ENCODE measurements around the gene ABLIM1.

Gene ABLIM1

DNA sequence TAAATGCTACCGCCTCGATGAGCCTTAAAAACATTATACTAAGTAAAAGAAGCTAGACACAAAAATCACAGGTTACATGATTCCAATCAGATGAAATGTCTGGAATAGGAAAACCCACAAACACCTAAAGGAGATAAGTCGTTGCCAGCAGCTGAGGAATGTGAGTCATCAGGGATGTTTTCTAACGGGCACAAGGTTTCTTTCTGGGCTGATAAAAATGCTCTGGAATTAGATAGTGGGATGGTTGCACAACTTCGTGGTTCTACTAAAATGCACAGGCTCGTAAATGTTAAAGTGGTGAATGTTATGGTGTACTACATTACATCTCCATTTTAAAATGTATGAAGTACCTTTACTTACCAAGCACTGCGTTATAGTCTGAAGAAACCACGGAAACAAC is 9.7 kb downstream of the ABLIM1 start:
- DNase-seq (ENCODE audit: low read depth in 2 of 2) = peak; percentile 69 to 75

DNA sequence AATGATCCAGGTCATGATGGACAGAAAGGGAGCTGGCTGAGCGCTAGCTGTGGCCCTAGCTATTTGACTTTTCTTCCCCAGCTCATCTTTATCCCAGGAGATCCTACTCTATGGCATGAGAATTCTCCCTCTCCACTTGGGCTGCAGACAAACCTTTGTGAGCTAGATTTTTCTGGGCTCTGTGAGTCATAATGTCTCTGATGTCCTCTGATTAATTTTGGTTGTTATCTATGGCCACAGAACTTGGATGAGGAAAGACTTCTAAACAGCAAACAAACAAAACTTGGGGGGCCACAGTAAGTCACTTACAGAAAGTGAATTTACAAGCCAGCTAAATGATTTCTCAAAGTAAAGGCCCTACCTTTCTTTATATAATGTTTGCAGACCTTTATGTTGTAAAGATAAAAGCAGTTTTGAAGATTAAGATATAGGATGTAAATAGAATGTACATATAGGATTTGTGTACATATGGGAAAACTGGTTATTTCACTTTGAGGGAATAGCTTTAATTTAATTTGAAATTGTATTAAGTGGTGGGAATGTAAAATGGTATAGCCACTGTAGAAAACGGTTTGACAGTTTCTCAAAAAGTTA is 10.4 kb downstream of the ABLIM1 start:
- DNase-seq (ENCODE audit: low read depth in 2 of 2) = no peak

GRCh38 chr10:114646426-114646825 is 11.6 kb downstream of the ABLIM1 start:
- DNase-seq (ENCODE audit: low read depth in 2 of 2) = no peak

GRCh38 chr10:114645706-114646105 is 12.4 kb downstream of the ABLIM1 start:
- DNase-seq (ENCODE audit: low read depth in 2 of 2) = no peak

- DNase-seq (ENCODE audit: low read depth in 2 of 2) = no peak
These were observed 14.9 kb downstream of the ABLIM1 start for GRCh38 chr10:114643158-114643557.

DNA sequence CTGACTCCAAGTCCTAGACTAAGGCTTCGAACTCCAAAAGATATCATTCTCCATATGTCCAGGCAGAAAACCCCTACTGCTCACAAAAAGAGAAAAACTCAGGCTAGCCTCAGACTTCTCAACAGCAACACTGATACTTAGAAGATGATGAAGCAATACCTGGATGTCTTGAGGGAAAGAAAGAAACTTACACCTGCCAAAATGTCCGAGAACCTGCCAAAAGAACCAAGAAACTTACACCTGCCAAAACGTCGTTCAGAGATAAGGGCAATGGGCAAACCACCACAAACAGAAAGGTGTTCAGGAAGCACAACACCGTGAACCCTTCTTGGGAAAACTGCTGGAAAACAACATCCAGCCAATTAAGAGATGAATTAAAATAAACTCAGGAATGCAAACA is 15.3 kb downstream of the ABLIM1 start:
- no peak for DNase-seq (ENCODE audit: low read depth in 2 of 2)

- DNase-seq (ENCODE audit: low read depth in 2 of 2) = peak; percentile 96 to 97
These were observed 19.1 kb downstream of the ABLIM1 start for GRCh38 chr10:114638821-114639625.

GRCh38 chr10:114635797-114636550 is 22.1 kb downstream of the ABLIM1 start:
- no peak for DNase-seq (ENCODE audit: low read depth in 2 of 2)

GRCh38 chr10:114635101-114635500 is 23.0 kb downstream of the ABLIM1 start:
- DNase-seq (ENCODE audit: low read depth in 2 of 2) = no peak

DNA sequence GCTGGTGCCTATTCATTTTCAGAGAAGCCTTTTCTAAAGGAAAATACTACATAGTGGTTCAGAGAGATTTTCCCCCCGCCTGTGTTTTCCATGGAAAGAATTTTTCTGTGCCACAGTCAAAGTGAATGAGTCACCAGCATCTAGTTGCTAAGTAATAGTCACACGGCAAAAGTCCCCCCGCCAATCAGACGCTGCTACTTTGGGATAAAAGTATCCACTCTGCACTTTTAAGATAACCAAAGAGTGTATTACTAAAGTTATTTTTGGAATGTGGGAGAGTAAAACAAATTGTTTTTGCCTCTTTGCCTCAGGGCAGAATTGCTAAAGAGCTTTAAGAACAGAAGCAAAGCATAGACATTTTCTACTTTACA is 23.5 kb downstream of the ABLIM1 start:
- peak; percentile 72 to 73 for DNase-seq (ENCODE audit: low read depth in 2 of 2)

GRCh38 chr10:114632869-114633715 is 25.0 kb downstream of the ABLIM1 start:
- DNase-seq (ENCODE audit: low read depth in 2 of 2) = peak; percentile 75

DNA sequence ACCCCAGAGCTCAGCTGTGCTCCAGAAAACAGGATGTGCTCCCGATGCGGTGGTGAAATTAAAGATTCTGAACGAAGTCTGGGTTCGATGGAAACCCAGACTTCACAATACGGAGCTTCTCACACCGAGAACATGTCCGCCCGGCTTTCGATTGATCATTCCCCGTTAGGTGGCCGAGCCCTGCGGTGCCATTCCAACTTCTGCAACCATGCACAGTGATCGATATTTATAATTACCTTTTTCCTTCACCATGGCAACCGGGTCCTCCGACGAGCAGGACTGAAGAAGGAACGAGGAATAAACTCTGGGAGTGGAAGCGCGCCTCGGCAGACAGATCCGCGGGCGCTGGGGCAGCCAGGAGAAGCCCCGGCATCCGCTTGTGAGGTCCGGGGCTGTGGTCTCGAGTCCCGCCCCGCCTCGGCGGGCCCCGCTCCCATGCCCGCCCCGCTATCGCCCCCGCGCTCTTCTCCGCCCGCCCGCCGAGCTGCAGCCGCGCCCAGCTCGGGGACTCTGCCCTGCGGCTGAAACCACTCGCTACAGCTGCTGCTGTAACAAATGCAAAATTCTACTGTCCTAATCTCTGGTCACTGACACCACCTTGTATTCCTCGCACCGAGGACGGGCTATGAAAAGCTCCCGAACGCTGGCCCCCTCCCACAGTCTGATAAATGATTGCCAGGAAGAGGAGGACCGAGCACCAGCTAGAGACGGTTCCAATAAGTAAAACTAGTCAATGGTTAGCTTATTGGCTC is 26.2 kb downstream of the ABLIM1 start:
- no peak for DNase-seq (ENCODE audit: low read depth in 2 of 2)

DNA sequence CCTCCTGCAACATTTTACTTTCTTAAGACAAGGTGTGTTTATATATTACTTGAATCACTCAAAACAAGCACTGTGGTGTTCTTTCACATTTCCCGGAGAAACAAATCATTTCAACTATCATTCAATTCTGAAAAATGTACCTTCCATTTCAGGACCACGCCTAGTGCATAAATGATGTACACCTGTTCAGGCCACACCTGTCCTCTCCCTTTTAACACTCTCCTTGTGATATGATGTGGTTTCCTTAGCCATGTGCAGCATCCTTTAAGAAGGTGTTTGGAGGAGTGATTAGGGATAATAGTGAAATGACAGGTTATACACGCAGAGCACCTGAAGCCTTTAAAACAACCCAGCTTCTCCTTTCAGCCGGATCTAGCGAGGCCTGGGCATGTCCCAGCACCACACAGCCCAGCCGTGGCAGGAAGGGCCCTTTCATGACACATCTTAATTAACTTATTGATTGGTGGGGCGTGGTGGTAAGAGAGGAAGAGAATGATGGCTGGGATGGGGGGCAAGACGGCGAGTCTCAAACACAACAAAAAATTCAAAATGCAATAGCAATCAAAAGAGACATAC is 26.9 kb downstream of the ABLIM1 start:
- no peak for DNase-seq (ENCODE audit: low read depth in 2 of 2)

DNA sequence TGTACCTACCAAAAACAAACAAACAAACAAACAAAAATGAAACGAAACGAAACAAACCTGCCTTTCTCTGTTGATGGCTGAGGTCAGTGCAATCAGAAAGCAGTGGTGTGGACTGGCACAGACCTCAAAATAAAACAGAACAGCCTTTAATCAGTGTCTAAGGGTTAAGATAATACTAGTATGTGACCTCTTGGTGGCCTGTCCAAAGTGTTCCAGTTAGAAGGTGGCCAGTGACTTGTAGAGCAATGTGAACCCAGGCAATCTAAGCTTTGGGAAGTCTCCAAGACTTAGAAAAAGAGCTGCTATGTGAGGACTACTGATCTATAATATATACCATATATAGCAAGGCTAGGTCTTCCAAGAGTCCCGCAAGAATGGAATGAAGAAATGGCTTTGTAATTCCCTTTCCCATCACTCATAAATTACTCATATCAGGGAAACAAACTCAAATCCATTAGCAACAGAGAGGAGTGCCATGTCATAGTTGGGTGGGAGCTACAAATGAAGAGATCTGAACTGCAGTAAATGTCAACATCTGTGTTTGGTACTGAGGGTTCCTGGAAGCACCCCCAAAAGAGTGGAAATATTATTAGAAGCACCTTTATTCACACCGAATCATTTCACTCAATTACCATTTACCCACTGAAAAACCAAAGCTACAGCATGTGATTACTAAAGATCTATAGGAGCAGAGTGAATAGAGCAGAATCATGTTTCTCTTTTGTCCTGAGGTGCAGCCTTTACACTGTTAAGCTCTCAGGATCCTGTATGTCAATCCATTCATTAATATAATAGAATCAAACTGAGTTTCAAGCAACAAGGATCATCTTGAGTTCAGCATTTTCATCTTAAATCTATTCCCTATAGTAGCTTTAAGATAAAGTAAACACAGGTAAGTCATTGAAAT is 28.0 kb downstream of the ABLIM1 start:
- peak; percentile 32 to 36 for DNase-seq (ENCODE audit: low read depth in 2 of 2)

DNA sequence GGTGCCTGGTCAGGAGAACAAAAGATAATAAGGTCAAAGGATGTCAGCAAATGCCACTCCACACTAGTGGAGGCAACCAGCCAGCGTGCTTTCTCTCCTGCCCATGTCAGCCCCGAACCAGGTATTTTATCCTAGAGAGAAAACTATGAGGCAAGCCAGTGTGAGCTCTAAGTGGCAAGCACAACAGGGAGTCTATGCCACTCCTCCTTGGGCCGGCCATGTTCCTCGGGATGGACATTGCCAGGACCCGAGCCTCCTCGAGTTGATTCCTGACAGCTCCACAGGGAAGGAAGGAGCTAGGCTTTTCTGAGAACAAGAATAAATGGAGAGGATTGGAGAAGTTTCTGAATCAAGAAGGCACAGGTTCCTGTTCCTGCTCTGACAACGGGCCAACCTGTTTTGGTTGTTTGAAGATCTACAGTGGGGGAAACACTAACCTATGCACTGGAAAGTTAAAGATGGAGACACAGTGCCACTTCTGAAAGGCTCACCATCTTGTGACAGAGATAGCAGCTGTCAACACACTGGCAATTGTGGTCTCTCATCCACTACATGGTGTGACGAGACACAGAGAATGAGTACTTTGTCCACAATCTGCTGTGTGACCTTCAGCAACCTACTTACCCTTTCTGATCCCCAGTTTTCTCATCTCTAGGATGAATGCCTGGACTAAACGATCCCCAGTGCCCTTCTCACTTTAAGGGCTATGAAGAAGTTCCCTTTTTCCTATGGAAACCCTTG is 28.8 kb downstream of the ABLIM1 start:
- DNase-seq (ENCODE audit: low read depth in 2 of 2) = no peak

DNA sequence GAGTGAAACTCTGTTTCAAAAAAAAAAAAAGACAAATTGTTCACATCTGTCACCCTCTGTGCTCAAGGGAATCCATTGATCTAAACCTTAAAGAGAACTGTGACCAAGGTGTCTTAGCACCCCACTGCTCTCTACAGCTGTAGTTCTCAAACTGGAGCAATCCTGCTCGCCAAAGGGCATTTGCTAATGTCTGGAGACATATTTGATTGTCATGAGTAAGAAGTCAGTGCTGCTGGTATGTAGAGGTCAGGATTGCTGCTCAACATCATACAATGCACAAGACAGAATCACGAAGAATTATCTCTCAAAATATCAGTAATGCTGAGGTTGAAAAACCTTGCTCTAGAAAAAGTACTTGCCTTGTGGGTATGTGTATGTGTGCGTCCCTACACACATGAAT is 30.0 kb downstream of the ABLIM1 start:
- DNase-seq (ENCODE audit: low read depth in 2 of 2) = no peak

DNA sequence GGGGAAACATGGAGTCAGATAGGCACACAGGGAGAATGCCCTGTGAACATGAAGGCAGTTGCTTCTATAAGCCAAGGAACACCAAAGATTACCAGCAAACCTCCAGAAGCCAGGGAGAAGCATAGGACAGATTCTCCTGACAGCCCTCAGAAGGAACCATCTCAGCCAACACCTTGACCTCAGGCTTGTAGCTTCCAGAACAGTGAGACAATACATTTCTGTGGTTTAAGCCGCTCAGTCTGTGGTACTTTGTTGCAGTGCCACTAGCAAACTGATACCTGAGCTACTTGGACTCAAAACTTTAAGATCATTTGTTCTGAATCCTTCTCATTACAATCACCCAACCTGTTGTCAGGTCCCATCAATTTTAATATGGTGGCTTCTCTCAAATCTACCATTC is 31.2 kb downstream of the ABLIM1 start:
- DNase-seq (ENCODE audit: low read depth in 2 of 2) = no peak

DNA sequence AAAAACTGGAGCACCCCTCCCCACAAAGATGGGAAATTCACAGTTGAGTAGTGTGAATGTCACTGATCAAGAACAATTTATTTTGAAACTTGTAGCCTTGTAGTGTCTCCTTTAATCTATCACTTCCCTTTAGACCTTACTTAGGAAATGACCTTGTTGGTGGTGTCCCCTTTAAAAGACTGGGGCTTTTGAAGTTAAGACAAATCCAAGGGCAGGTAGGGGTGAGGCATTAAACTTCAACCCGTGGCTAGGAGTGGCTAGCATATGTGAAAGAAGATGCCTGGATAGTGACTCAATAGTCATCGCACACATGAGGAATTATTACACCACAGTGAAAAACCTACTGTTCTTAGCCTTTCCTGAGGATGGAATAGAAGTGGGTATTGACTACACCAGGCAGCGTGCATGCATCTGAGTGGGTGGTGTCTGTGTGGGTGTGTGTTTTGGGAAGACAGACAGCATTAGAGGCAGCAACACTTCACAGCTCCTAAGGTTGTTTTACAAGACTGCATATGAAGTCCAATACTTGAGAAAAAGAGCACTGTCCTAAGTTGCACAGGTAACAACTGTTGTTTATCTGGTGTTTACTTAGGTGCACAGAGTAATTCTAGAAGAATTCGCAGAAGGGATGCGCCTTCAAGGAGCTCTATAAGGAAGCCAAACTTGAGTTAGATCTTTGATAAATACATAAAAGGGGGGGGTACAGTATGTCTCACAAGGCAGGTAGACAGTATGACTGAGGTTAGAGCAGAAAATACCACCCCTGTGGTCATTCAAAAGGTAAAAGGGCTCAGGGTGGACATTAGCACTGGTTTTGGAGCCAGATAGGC is 32.9 kb downstream of the ABLIM1 start:
- DNase-seq (ENCODE audit: low read depth in 2 of 2) = no peak
